HepG2 (cell line): Measurements from ENCODE around the gene ZNF700. TPM values are rescaled to one million over a fixed set of nuclear protein-coding genes. Genes with fewer than 3 reads are reported as not detected.

Source experiments
- ATF7 ChIP-seq, 2 experiments: fragments of 450-650 bp in 1 of 2; sonication (generic) in 1 of 2; formaldehyde crosslinking in 1 of 2; IDR thresholded peaks; 2 replicates each; pipeline versions ENCODE4 v1.4.0 to v1.6.1; 2016 to 2020; ENCODE audit warnings: antibody characterized with exemption in 1 of 2, mild to moderate bottlenecking in 1 of 2, missing genetic modification reagents in 1 of 2
- BRCA1 ChIP-seq: sonication (generic); formaldehyde crosslinking; IDR thresholded peaks from 2 replicates; pipeline ENCODE4 v1.4.0; 2020; ENCODE audit warnings: missing genetic modification reagents
- CREB1 ChIP-seq, 2 experiments: fragments of 450-650 bp in 1 of 2; IDR thresholded peaks; 2 replicates each; pipeline ENCODE4 v1.6.1; 2016 to 2017; ENCODE audit warnings: control low read depth in 1 of 2, mild to moderate bottlenecking in 1 of 2, missing compliant biosample characterization in 1 of 2, missing genetic modification characterization in 1 of 2
- HDAC2 ChIP-seq: sonication (generic); formaldehyde crosslinking; IDR thresholded peaks from 2 replicates; pipeline ENCODE4 v1.4.0; 2020; ENCODE audit warnings: missing genetic modification reagents
- ISX ChIP-seq: sonication (generic); formaldehyde crosslinking; conservative IDR thresholded peaks from 2 replicates; pipeline ENCODE4 v1.5.0; 2020; ENCODE audit warnings: missing genetic modification reagents
- KDM5A ChIP-seq: fragments of 200-600 bp; sonication (generic); IDR thresholded peaks from 2 replicates; pipeline ENCODE4 v1.7.0; 2018; ENCODE audit warnings: antibody characterized with exemption, mild to moderate bottlenecking, low read length, borderline replicate concordance
- MEF2D ChIP-seq: sonication (generic); formaldehyde crosslinking; IDR thresholded peaks from 2 replicates; pipeline ENCODE4 v1.5.1; 2020; ENCODE audit warnings: mild to moderate bottlenecking, missing genetic modification reagents
- NFKB2 ChIP-seq: sonication (generic); formaldehyde crosslinking; IDR thresholded peaks from 2 replicates; pipeline ENCODE4 v1.4.0; 2020; ENCODE audit warnings: missing genetic modification reagents, borderline replicate concordance
- SMAD1 ChIP-seq: sonication (generic); formaldehyde crosslinking; IDR thresholded peaks from 2 replicates; pipeline ENCODE4 v1.4.0; 2020; ENCODE audit warnings: missing genetic modification reagents, low read depth, mild to moderate bottlenecking, borderline replicate concordance
- TMF1 ChIP-seq: sonication (generic); formaldehyde crosslinking; IDR thresholded peaks from 2 replicates; pipeline ENCODE4 v1.8.1; 2022; ENCODE audit warnings: low read depth, missing genetic modification reagents
- ZBTB38 ChIP-seq: sonication (generic); formaldehyde crosslinking; IDR thresholded peaks from 2 replicates; pipeline ENCODE4 v1.5.1; 2020; ENCODE audit warnings: mild to moderate bottlenecking, missing genetic modification reagents
- ZNF530 ChIP-seq: sonication (generic); formaldehyde crosslinking; IDR thresholded peaks from 2 replicates; pipeline ENCODE4 v1.5.0; 2020; ENCODE audit warnings: low read depth, mild to moderate bottlenecking, missing genetic modification reagents
- ZNF577 ChIP-seq: sonication (generic); formaldehyde crosslinking; IDR thresholded peaks from 2 replicates; pipeline ENCODE4 v1.4.0; 2020; ENCODE audit warnings: mild to moderate bottlenecking, low read depth, missing genetic modification reagents, borderline replicate concordance
- ZNF773 ChIP-seq: sonication (generic); formaldehyde crosslinking; IDR thresholded peaks from 2 replicates; pipeline ENCODE4 v1.4.0; 2020; ENCODE audit warnings: missing genetic modification reagents, borderline replicate concordance
- ZNF792 ChIP-seq: IDR thresholded peaks from 2 replicates; pipeline ENCODE4 v1.6.1; 2016
- polyA plus RNA-seq, 8 experiments: library from polyadenylated mRNA; depleted of rRNA in 3 of 8; stranded (reverse) in 7 of 8; unstranded in 1 of 8; fragments of >200 nt; fragmentation: Illumina TruSeq in 4 of 8; extraction: Trizol in 4 of 8; gene quantifications; 2 replicates each; pipeline versions ENCODE4 v1.2.1 to v1.2.3, GENCODE V29; 2011 to 2016; ENCODE audit warnings: low read depth in 4 of 8, missing spikeins in 1 of 8, mixed read lengths in 1 of 8; ENCODE audit not compliant: insufficient read depth in 1 of 8
- total RNA-seq, 5 experiments: library from RNA; depleted of rRNA; stranded (reverse); fragments of >200 nt; fragmentation: Illumina TruSeq; extraction: Trizol; gene quantifications; 2 replicates each; pipeline ENCODE4 v1.2.3, GENCODE V29; 2016; ENCODE audit warnings: low read depth in 1 of 5
- TF ChIP-seq, protein P1 (sequence below): sonication (generic); formaldehyde crosslinking; IDR thresholded peaks from 2 replicates; pipeline ENCODE4 v1.5.0; 2020; ENCODE audit warnings: missing genetic modification reagents, mild to moderate bottlenecking, borderline replicate concordance
- TF ChIP-seq, protein P2 (sequence below): sonication (generic); formaldehyde crosslinking; IDR thresholded peaks from 2 replicates; pipeline ENCODE4 v1.5.0; 2020; ENCODE audit warnings: mild to moderate bottlenecking, missing genetic modification reagents, borderline replicate concordance
- TF ChIP-seq, protein P3 (sequence below): sonication (generic); formaldehyde crosslinking; IDR thresholded peaks from 2 replicates; pipeline ENCODE4 v1.8.0; 2022; ENCODE audit warnings: missing genetic modification reagents, mild to moderate bottlenecking, inconsistent platforms, borderline replicate concordance
- TF ChIP-seq, protein P4 (sequence below): sonication (generic); formaldehyde crosslinking; IDR thresholded peaks from 2 replicates; pipeline ENCODE4 v1.4.0; 2020; ENCODE audit warnings: mild to moderate bottlenecking, missing genetic modification reagents
- TF ChIP-seq, protein P5 (sequence below): IDR thresholded peaks from 2 replicates; pipeline ENCODE4 v1.6.1; 2016; ENCODE audit warnings: low read depth, borderline replicate concordance

The ZNF700 gene
- total and polyA plus RNA-seq, 2 of the 13 experiments (the other 11 are each of a cell fraction or from before 2014, with no cell fraction given): 6.0 to 12.8 TPM

DNA sequence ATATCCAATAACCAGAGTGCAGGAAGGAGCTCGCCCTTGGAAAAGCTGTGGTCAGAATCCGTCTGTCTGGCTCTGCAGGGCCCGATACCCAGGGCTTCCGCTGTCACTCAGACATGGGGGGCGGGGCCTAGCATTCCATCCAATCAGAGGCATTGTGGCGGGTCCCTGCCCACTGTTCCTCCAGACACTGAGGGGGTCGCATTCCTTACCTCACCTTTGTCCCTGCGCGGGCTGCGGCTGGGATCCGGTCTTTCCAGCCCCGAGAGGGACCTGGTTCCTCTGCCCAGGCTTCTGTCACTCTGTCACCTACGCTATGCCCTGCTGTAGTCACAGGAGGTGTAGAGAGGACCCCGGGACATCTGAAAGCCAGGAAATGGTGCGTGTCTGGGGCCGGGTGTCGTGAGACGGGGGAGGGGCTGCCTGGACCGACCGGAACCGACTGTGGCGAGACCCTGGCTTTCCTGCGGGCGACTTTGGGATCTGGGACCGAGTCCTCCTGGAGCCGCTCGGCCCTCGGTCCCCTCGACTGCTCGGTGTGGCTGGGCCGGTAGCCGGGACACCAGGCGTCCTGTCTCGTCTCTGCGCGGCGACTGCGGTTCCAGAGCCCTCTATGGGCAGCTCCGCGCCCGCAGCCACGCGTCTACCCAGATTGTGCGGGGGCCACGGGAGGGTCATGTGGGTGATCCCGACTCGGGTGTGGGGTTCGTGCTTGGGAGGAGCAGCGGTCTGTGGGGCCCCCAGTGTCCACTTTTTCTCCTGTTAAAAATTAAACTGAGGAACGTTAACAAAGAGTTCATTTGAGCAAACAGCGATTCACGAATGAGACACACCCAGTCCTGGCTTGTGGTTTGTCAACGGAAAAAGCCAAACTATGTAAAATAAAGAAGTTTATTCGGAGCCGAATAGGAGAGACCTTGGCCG, 37.0 kb upstream of the ZNF700 start, which contains the start of gene ZNF69 (continued):
- TF ChIP-seq, protein P1, sequence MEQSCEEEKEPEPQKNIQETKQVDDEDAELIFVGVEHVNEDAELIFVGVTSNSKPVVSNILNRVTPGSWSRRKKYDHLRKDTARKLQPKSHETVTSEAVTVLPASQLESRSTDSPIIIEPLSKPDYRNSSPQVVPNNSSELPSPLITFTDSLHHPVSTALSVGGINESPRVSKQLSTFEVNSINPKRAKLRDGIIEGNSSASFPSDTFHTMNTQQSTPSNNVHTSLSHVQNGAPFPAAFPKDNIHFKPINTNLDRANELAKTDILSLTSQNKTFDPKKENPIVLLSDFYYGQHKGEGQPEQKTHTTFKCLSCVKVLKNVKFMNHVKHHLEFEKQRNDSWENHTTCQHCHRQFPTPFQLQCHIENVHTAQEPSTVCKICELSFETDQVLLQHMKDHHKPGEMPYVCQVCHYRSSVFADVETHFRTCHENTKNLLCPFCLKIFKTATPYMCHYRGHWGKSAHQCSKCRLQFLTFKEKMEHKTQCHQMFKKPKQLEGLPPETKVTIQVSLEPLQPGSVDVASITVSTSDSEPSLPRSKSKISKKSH (CRISPR knock-in tag): peak; percentile 91
- TF ChIP-seq CREB1 (IDR thresholded peaks at IDR 0.05): no peak
- no peak for TF ChIP-seq CREB1 (CRISPR knock-in tag; IDR thresholded peaks at IDR 0.05)
- TF ChIP-seq ZBTB38 (CRISPR knock-in tag): peak; percentile 79; the same call in 1 of the 2 replicates
- no peak for TF ChIP-seq ZNF773 (CRISPR knock-in tag)
- no peak for TF ChIP-seq KDM5A
- TF ChIP-seq TMF1 (CRISPR knock-in tag): 0 out of 2 replicates have a peak, but pooled peaks have one; percentile 14
- TF ChIP-seq ZNF792 (CRISPR knock-in tag): peak; percentile 41; the same call in 1 of the 2 replicates
- TF ChIP-seq, protein P2, sequence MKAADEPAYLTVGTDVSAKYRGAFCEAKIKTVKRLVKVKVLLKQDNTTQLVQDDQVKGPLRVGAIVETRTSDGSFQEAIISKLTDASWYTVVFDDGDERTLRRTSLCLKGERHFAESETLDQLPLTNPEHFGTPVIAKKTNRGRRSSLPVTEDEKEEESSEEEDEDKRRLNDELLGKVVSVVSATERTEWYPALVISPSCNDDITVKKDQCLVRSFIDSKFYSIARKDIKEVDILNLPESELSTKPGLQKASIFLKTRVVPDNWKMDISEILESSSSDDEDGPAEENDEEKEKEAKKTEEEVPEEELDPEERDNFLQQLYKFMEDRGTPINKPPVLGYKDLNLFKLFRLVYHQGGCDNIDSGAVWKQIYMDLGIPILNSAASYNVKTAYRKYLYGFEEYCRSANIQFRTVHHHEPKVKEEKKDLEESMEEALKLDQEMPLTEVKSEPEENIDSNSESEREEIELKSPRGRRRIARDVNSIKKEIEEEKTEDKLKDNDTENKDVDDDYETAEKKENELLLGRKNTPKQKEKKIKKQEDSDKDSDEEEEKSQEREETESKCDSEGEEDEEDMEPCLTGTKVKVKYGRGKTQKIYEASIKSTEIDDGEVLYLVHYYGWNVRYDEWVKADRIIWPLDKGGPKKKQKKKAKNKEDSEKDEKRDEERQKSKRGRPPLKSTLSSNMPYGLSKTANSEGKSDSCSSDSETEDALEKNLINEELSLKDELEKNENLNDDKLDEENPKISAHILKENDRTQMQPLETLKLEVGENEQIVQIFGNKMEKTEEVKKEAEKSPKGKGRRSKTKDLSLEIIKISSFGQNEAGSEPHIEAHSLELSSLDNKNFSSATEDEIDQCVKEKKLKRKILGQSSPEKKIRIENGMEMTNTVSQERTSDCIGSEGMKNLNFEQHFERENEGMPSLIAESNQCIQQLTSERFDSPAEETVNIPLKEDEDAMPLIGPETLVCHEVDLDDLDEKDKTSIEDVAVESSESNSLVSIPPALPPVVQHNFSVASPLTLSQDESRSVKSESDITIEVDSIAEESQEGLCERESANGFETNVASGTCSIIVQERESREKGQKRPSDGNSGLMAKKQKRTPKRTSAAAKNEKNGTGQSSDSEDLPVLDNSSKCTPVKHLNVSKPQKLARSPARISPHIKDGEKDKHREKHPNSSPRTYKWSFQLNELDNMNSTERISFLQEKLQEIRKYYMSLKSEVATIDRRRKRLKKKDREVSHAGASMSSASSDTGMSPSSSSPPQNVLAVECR (CRISPR knock-in tag): peak; percentile 78
- TF ChIP-seq, protein P3, sequence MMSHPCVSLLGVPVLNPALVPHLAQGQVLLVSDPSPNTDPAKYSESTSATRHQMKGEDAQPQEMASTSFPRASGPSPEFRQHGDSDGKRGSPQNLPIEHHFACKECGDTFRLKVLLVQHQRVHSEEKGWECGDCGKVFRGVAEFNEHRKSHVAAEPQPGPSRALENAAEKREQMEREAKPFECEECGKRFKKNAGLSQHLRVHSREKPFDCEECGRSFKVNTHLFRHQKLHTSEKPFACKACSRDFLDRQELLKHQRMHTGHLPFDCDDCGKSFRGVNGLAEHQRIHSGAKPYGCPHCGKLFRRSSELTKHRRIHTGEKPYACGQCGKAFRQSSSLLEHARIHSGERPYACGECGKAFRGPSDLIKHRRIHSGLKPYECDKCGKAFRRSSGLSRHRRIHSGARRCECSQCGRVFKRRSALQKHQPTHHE (CRISPR knock-in tag): peak; percentile 79; the same call in 1 of the 2 replicates
- TF ChIP-seq, protein P4, sequence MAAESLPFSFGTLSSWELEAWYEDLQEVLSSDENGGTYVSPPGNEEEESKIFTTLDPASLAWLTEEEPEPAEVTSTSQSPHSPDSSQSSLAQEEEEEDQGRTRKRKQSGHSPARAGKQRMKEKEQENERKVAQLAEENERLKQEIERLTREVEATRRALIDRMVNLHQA (CRISPR knock-in tag): no peak
- no peak for TF ChIP-seq ZNF577 (CRISPR knock-in tag)
- peak; percentile 66; the same call in 1 of the 2 replicates for TF ChIP-seq SMAD1 (CRISPR knock-in tag)
- no peak for TF ChIP-seq ISX (CRISPR knock-in tag)
- TF ChIP-seq, protein P5, sequence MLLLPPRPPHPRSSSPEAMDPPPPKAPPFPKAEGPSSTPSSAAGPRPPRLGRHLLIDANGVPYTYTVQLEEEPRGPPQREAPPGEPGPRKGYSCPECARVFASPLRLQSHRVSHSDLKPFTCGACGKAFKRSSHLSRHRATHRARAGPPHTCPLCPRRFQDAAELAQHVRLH: no peak
- 0 out of 2 replicates have a peak, but pooled peaks have one; percentile 17 for TF ChIP-seq BRCA1
- no peak for TF ChIP-seq ZNF530 (CRISPR knock-in tag)
- TF ChIP-seq HDAC2 (CRISPR knock-in tag): peak; percentile 63; the same call in 1 of the 2 replicates
- TF ChIP-seq MEF2D (CRISPR knock-in tag): peak; percentile 30; the same call in 1 of the 2 replicates
- no peak for TF ChIP-seq ATF7 (IDR thresholded peaks at IDR 0.05)
- TF ChIP-seq ATF7 (CRISPR knock-in tag; IDR thresholded peaks at IDR 0.05): peak; percentile 71
- TF ChIP-seq NFKB2 (CRISPR knock-in tag): peak; percentile 84
